ENCODE measurements around the gene TAMALIN.
"Not testable (repeated sequence)": the region's sequence is repeated elsewhere in the genome, so short reads cannot be mapped to it uniquely, and the experiment has no call there.

Gene TAMALIN

DNA sequence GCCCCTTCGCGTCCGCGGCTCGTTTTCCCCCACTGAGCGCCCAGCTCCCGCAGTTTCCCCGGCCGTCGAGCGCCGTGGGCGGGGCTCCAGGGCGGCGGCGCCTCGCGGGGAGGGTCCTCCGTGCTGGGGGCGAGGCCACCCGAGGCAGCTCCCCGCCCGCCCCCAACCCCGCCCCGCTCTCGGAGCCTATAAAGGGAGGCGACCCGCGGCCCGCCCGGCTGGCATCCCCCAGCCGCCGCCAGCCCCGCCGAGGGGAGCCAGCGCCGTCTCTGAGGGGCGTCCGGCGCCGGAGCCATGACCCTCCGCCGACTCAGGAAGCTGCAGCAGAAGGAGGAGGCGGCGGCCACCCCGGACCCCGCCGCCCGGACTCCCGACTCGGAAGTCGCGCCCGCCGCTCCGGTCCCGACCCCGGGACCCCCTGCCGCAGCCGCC, at the start of gene TAMALIN:
TAMALIN (plus strand) TSS at position 221 of the 432 bp plus-strand sequence; CDS start at position 295, 74 bp downstream.
- in situ Hi-C loops (cut with MboI; ENCODE audit: low sequenced_read_pairs), result no loop called here

- in situ Hi-C loops (cut with MboI; ENCODE audit: low sequenced_read_pairs), result no loop called here
These were observed 48.2 kb upstream of the TAMALIN start for GRCh38 chr12:51958542-51958941.

- in situ Hi-C loops (cut with MboI; ENCODE audit: low sequenced_read_pairs), result no loop called here
These were observed 47.5 kb upstream of the TAMALIN start for GRCh38 chr12:51959211-51959610.

GRCh38 chr12:51959921-51960320, 46.8 kb upstream of the TAMALIN start:
- in situ Hi-C loops (cut with MboI; ENCODE audit: low sequenced_read_pairs), result no loop called here

DNA sequence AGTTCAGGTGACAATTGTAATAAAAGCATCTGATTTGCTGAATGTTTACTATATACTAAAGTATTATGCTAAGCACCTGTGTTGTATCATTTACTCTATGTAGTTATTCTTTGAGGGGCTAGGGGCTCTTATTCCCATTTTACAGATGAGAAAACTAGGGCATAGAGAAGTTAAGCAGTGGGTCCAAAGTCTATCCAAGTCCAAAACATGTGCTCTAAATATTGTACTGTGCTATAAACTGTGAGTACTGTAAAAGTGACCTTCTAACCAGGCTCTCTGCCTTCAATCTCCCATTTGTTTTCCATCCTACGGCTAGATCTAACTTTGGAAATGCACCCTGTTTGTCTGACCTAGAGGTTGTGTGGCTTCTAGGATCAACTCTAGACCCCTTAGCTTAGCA, 46.3 kb upstream of the TAMALIN start:
- in situ Hi-C loops (cut with MboI; ENCODE audit: low sequenced_read_pairs), result no loop called here

- in situ Hi-C loops (cut with MboI; ENCODE audit: low sequenced_read_pairs), result no loop called here
These were observed 45.9 kb upstream of the TAMALIN start for GRCh38 chr12:51960890-51961289.

DNA sequence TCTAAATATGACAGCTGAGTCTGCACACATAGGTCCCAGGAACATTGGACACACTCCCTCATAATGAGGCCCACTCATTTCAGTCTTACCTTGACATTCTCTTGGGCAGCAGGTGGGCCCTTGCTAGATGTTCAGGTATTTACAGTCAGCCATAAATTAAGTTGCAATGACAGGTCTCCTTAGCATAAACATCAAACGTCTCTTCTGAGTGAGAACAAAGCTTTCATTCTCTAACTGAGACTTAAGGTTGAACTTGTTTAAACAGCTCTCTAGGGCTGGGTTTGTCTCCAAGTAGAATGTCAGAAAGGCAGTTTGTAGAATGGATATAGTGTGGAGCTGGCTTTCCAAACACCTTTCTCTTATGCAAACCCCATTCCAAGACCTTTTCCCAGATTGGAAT, 44.9 kb upstream of the TAMALIN start:
- in situ Hi-C loops (cut with MboI; ENCODE audit: low sequenced_read_pairs), result no loop called here

DNA sequence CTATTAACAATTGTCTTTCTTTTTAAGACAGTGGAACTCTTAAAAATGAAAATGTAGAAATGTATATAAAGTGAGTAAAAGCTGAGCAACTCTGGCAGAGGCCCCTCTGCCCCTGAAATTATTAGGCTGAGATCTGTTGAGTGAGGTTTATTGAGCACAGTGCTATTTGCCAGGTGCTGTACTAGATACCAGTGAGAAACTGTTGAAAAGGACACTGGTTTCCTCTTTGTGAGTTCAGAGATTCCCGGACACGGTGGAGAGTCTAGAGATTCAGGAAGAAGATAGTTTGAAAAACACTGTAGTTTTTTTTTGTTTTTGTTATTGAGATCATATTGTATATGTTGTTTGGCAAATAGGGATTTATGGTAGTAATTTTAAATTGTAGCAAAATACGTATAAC, 44.0 kb upstream of the TAMALIN start:
- in situ Hi-C loops (cut with MboI; ENCODE audit: low sequenced_read_pairs), result no loop called here

DNA sequence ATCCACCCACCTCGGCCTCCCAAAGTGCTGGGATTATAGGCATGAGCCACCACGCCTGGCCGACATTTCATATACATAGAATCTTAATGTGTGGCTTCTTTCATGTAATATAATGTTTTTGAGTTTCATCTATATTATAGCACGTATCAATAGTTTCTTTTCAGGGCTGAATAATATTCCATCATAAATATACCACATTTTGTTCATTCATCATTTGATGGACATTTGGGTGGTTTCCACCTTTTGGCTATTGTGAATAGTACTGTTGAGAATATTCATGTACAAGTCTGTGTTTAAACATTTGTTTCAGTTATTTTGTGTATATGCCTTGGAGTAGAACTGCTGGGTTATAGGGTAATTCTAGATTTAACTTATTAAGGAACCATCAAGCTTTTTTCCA, 43.3 kb upstream of the TAMALIN start:
- in situ Hi-C loops (cut with MboI; ENCODE audit: low sequenced_read_pairs), result no loop called here

DNA sequence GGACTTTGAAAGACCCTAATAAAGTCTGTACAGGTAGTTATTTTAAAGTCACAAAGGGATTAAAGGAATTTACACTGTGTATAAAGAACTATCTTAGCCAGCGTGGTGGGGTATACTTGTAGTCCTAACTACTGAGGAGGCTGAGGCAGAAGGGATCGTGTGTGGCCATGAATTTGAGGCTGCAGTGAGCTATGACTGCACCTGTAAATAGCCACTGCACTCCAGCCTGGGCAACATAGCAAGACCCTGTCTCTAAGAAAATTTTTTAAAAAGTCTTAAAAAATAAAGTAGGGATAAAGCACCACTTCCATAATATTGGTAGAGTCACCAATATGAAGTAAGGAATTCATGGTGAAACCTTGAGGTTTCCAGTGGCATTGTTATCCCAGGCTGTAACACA, 37.1 kb upstream of the TAMALIN start:
- in situ Hi-C loops (cut with MboI; ENCODE audit: low sequenced_read_pairs), result no loop called here

DNA sequence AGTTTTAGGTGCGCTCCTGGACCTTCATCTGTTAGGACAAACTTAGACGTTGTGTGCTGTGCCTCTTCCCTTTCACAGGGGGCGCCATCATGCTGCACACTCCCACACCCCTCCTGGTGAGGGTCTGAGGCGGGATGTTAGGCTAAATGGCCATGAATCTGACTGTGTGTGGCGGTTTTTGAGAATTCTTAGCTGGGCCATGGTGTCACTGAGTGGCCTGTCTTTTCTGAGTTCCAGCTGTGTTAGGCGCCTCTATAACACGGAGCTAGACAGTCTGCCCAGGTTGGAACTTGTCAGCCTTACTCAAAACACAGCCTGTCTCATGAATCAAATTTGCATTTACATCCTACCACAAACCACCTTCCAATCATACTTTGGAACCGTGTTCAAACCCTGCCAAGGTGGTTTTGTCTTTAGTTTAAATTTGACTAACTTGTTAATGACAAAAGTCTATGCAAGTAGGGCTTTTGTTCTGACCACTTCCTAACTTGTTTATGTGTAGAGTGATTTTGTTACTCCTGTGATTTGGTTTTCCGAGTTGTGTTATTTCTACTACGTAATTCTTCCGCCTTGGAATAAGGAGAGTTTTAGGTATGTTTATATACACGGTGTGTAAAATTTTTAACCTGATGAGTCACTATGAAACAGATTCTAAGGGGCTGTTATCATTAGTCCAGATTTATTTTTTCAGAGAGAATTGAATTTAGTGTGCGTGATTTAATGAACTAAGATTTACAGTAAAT, 35.7 kb upstream of the TAMALIN start:
- in situ Hi-C loops (cut with MboI; ENCODE audit: low sequenced_read_pairs), result no loop called here

GRCh38 chr12:51971679-51972421, 34.9 kb upstream of the TAMALIN start:
- in situ Hi-C loops (cut with MboI; ENCODE audit: low sequenced_read_pairs), result no loop called here

DNA sequence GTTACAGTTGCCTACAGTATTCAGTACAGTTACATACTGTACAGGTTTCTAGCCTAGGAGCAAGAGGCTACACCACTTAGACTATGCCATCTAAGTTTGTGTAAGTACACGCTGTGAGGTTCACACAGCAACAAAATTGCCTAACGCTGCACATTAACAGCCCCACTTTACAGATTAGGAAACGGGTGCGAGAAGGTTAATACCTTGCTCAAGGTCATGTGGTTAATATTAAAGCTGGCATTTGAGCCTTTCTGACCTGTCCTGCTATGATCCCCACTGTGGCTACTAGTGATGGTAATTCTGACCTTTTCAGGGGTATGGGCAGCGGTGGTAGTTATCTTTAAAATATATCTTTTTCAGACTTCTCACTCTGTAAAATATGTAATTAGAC, 34.3 kb upstream of the TAMALIN start:
- in situ Hi-C loops (cut with MboI; ENCODE audit: low sequenced_read_pairs), result no loop called here

GRCh38 chr12:51972849-51973273, 33.9 kb upstream of the TAMALIN start:
- in situ Hi-C loops (cut with MboI; ENCODE audit: low sequenced_read_pairs), result no loop called here

- in situ Hi-C loops (cut with MboI; ENCODE audit: low sequenced_read_pairs), result no loop called here
These were observed 33.2 kb upstream of the TAMALIN start for GRCh38 chr12:51973560-51973959.

- in situ Hi-C loops (cut with MboI; ENCODE audit: low sequenced_read_pairs), result no loop called here
These were observed 32.1 kb upstream of the TAMALIN start for GRCh38 chr12:51974646-51975045.

DNA sequence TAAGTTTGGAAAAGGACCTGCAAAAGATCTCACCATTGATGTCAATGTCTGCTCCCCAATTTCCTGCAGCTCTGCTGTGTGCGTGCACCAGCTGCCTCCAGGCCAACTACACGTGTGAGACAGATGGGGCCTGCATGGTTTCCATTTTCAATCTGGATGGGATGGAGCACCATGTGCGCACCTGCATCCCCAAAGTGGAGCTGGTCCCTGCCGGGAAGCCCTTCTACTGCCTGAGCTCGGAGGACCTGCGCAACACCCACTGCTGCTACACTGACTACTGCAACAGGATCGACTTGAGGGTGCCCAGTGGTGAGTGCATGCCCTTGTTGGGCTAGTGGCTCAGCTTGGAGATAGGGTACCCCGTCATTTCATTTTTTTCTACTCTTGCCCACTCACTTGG, 31.6 kb upstream of the TAMALIN start:
- in situ Hi-C loops (cut with MboI; ENCODE audit: low sequenced_read_pairs), result no loop called here

DNA sequence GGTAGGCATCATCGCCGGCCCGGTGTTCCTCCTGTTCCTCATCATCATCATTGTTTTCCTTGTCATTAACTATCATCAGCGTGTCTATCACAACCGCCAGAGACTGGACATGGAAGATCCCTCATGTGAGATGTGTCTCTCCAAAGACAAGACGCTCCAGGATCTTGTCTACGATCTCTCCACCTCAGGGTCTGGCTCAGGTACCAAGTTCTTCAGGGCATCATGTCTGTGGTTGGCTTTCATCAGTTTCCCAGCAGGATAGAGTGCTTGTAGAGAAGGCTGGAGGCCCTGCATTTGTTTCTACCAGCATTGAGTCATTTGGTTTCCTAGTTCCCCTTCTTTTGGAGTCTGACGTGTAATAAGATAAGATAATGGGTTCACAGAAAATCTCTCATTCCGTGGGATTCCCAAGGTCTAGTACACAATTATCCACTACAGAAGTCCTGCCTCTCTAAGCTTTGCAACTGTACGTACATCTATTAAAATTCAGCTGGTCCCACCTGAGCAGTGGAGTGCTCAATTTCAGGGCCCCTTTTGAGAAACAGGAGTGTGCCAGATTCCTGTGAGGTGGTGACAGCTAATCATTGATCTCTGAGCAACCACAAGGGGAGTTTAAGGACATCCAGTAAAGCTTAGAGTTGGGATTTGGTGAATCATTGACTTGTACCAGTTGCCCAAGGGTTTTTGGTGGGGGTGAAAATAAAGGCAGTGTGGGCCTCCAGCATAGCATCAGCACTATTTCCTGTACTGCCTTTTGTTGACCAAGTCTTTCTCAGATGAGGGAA, 30.2 kb upstream of the TAMALIN start:
- in situ Hi-C loops (cut with MboI; ENCODE audit: low sequenced_read_pairs), result no loop called here

DNA sequence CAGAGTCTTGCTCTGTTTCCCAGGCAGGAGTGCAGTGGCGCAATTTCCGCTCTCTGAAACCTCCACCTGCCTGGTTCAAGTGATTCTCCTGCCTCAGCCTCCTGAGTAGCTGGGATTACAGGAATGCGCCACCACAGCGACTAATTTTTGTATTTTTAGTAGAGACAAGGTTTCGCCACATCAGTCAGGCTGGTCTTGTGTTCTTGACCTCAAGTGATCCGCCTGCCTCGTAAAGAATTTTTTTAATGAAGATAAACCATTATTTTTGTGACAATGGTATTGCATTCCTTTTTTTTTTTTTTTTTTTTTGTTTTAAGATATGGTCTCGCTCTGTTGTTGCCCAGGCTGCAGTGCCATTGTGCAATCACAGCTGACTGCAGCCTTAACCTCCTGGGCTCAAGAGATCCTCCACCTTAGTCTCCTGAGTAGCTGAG, 29.4 kb upstream of the TAMALIN start:
- in situ Hi-C loops (cut with MboI; ENCODE audit: low sequenced_read_pairs), result no loop called here

DNA sequence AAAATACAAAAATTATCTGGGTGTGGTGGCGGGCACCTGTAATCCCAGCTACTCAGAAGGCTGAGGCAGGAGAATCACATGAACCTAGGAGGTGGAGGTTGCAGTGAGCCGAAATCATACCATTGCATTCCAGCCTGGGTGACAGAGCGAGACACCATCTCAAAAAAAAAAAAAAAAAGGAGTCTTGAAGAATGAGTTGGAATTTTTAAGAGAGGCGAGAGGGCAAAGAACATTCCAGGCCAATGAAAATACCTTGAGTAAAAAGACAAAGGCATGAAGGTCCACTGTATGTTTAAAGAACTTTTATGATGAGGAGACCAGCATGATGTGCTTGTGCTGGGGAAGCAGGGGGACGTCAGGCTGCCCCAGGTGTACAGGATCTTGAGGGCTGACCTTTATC, 27.4 kb upstream of the TAMALIN start:
- in situ Hi-C loops (cut with MboI; ENCODE audit: low sequenced_read_pairs), result not testable (repeated sequence)

DNA sequence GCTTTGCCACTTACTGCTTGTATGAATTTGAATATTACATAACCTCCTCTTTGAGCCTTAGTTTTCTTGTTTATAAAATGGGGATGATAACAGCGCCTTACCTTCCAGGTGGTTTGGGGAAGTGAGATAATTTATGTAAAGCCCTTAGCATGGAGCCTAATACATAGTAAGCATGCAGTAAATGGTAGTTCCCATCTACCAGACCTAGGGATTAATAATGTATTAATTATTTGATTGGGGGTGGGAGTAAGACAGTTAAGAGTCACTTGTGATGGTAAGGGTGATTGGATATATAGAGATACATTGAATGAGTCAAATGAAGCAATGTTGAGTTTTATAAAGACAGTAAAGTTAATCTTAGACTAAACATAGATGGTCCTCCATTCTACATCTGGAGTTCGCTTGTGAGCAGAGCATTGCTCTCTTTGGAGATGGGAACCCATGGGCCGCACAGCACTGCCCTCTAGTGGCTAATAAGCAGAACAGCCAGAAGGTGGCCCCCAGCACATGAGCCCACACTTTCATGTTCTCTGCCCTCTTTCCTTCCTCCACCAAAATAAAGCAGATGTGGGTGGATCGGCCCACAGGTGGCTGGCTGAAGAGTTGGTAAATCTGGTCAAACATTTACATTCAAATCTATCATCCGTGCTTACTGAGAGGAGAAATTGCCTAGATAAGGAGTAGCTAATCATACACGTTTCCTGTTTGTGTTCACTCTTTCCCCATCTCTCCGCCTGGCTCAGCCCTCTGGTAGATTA, 26.5 kb upstream of the TAMALIN start:
- in situ Hi-C loops (cut with MboI; ENCODE audit: low sequenced_read_pairs), result no loop called here
